WERI-Rb-1 (cell line): ENCODE results near the gene UXS1.
"Not testable (repeated sequence)": the region's sequence is repeated elsewhere in the genome, so short reads cannot be mapped to it uniquely, and the experiment has no call there.

Experiments used
- DNase-seq: peaks from one replicate; pipeline ENCODE4 v3.0.0-alpha.2; 2020
- H3K27ac ChIP-seq: fragments of 250-450 bp; sonication (Bioruptor Pico); 2 replicates; pipeline ENCODE4 v1.5.1; 2020; ENCODE audit warnings: mild to moderate bottlenecking, moderate library complexity
- H3K27me3 ChIP-seq: fragments of 250-450 bp; sonication (Bioruptor Pico); 2 replicates; pipeline ENCODE4 v1.5.1; 2021; ENCODE audit warnings: mild to moderate bottlenecking, low read depth, moderate library complexity; ENCODE audit not compliant: insufficient read depth, severe bottlenecking
- H3K36me3 ChIP-seq: fragments of 250-450 bp; sonication (Bioruptor Pico); 2 replicates; pipeline ENCODE4 v1.5.1; 2020; ENCODE audit warnings: mild to moderate bottlenecking, moderate library complexity
- H3K4me3 ChIP-seq: 2 replicates; pipeline ENCODE4 v1.5.1; 2011; ENCODE audit warnings: low read depth, mild to moderate bottlenecking, control low read depth, low read length
- H3K9me3 ChIP-seq: fragments of 250-450 bp; sonication (Bioruptor Pico); 2 replicates; pipeline ENCODE4 v1.5.1; 2021; ENCODE audit warnings: mild to moderate bottlenecking, moderate library complexity; ENCODE audit not compliant: severe bottlenecking
- TF ChIP-seq, protein P1 (sequence below): IDR thresholded peaks from 2 replicates; pipeline ENCODE4 v1.5.1; 2011; ENCODE audit warnings: low read depth, mild to moderate bottlenecking, control low read depth, inconsistent platforms, low read length

Gene UXS1

DNA sequence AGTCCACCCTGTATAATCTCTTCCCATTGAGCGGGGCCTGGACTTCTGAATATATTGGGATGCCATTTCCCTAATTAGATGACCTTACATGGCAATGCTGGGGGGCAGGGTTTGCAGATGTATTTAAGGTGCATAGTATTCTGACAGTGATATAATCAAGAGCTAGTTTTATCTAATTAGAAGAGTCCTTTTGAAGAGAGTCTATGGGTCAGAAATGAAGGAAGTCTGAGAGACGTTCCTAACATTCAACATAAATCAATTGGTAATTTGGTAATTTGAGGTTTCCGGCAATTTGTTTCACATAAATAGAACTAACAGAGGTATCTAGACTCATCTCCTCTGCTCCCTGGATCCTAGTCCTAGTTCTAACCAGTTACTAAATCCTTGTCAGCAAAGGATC is 25.7 kb upstream of the UXS1 start:
- Histone ChIP-seq H3K4me3 (no peak overlapping the region), H3K36me3 (no peaks in the 10 kb centered on the region), H3K27ac (no peak overlapping the region), H3K9me3 (no peaks in the 10 kb centered on the region), H3K27me3 (no peaks in the 10 kb centered on the region)
- DNase-seq, result no peak
- TF ChIP-seq, protein P1, sequence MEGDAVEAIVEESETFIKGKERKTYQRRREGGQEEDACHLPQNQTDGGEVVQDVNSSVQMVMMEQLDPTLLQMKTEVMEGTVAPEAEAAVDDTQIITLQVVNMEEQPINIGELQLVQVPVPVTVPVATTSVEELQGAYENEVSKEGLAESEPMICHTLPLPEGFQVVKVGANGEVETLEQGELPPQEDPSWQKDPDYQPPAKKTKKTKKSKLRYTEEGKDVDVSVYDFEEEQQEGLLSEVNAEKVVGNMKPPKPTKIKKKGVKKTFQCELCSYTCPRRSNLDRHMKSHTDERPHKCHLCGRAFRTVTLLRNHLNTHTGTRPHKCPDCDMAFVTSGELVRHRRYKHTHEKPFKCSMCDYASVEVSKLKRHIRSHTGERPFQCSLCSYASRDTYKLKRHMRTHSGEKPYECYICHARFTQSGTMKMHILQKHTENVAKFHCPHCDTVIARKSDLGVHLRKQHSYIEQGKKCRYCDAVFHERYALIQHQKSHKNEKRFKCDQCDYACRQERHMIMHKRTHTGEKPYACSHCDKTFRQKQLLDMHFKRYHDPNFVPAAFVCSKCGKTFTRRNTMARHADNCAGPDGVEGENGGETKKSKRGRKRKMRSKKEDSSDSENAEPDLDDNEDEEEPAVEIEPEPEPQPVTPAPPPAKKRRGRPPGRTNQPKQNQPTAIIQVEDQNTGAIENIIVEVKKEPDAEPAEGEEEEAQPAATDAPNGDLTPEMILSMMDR, result no peak

DNA sequence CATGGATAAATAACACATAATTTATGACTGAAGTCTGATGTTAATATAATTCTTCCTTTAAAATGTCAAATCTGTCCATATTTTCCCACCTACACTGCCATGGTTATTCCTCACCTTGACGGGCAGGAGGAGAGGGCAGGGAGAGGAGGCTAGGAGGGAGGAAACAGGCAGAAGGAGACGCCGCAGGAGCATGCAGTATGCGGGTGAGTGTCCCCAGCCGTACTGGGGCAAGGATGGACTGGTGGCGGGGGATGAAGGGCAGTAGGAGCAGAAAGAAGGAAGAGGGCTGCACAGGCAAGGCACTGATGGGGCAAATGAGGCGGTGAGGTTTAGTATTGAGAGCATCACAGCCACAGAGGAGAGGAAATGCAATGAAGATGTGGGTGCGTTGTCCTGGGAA is 25.1 kb upstream of the UXS1 start:
- not testable (repeated sequence) for H3K9me3 ChIP-seq, DNase-seq, H3K36me3 ChIP-seq, H3K27me3 ChIP-seq, H3K4me3 ChIP-seq, H3K27ac ChIP-seq

DNA sequence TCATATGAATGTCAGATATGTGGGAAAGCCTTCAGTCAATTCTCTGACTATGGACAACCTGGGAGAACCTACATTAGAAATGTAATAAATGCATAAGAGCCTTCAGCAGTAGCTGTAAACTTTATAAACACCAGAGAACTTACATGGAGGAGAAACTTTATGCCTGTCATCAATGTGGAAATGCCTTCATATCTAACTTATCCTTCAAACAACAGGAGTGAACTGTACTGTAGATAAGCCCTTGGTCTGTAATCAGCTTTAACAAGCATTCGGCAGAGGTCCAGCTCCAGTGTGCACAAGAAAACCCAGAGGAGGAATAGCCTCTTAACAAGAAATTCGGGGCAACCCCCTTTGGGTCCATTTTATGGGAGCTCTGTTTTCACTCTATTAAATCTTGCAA is 14.8 kb upstream of the UXS1 start:
- no peaks in the 10 kb centered on the region for H3K27me3 ChIP-seq
- no peaks in the 10 kb centered on the region for H3K36me3 ChIP-seq
- no peak overlapping the region for H3K27ac ChIP-seq
- no peak for DNase-seq
- H3K4me3 ChIP-seq, result no peak overlapping the region
- H3K9me3 ChIP-seq, result peaks cover 3% of the 10 kb centered on the region
- TF ChIP-seq, protein P1, result no peak

DNA sequence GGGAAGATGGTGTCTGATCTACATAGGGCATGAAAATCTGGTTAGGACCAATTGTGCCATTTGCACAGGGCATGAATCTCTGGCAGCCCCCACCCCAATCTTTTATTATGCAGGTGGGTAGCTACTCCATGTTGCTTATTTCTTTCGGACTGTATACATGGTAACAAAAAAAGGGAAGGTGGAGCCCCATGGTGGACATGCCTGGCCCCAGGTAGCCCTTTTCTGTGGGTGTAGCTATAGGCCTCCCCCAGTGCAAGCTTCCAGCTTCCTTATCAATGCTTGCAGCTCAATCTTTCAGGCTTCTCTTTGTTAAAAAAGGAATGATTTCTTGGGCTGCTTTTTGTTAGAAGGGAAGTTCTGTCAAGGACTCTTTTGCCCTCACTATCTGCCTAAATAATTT is 14.3 kb upstream of the UXS1 start:
- Histone ChIP-seq H3K27ac (no peak overlapping the region), H3K9me3 (peaks cover 3% of the 10 kb centered on the region), H3K36me3 (no peaks in the 10 kb centered on the region), H3K4me3 (no peak overlapping the region), H3K27me3 (no peaks in the 10 kb centered on the region)
- no peak for DNase-seq
- TF ChIP-seq, protein P1, result no peak

DNA sequence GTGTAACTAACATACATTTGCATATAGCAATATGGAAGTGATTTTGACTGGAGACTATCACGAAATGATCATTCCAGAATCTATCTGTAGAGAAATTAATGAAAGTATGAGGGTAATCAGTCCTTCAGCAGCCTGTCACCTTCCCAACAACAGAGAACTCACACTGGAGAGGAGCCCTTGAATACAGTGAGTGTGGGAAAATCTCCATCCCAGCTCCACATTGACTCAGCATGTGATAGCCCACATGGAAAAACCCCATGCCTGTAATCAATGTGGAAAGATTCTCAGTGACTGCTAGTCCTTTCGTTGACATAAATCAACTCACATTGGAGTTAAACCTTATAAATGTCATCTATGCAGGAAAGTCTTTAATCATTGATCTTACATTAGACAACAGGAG is 13.1 kb upstream of the UXS1 start:
- TF ChIP-seq, protein P1, result no peak
- no peak overlapping the region for H3K4me3 ChIP-seq
- H3K27me3 ChIP-seq, result no peaks in the 10 kb centered on the region
- peaks cover 3% of the 10 kb centered on the region for H3K9me3 ChIP-seq
- no peaks in the 10 kb centered on the region for H3K36me3 ChIP-seq
- no peak for DNase-seq
- no peak overlapping the region for H3K27ac ChIP-seq

DNA sequence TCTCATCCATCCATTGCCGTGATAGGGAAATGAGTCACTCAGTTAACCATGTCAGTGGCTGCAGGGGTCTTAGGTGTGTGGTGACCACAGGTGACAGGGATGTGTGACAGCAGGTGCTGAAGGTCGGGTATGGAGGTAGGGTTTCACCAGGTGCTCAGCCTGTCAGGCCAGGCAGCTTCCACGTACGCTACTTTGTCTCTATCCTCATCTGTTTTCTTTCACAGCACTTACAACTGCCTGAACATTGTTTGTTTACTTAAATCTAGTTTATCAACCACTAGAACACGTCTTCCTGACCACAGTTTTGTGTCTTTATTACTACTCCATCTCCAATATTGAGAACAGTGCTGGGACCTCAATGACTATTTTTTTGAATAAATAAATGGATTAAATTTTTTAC is 11.4 kb upstream of the UXS1 start:
- Histone ChIP-seq H3K27me3 (no peaks in the 10 kb centered on the region), H3K4me3 (no peak overlapping the region), H3K36me3 (no peaks in the 10 kb centered on the region), H3K9me3 (peaks cover 3% of the 10 kb centered on the region), H3K27ac (no peak overlapping the region)
- DNase-seq, result no peak
- TF ChIP-seq, protein P1, result no peak

DNA sequence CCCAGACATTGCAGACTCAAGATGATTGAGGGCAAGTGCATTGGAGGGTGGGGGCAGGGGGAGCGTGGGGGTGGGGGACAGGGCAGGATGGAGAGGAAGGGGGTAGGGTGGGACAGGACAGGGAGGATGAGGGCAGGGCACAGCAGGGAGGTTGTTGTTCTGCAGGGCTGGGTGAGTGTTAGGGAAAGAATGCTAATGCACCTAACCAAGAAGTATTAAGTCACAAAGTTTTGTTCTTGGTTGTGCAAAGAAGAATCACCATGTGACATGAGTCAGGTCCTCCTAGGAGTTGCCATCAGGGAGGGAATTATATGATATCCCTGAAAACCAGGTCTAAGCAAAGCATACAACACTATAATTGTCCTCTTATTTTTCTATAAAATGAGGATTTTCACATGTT is 10.4 kb upstream of the UXS1 start:
- H3K27me3 ChIP-seq, H3K9me3 ChIP-seq, DNase-seq, H3K36me3 ChIP-seq, H3K27ac ChIP-seq, H3K4me3 ChIP-seq: not testable (repeated sequence)
